ENCODE data around the gene HOXA4. TPM values are rescaled to one million over a fixed set of nuclear protein-coding genes. Genes with fewer than 3 reads are reported as not detected.

The HOXA4 gene
- total and polyA plus RNA-seq, 2 of the 4 experiments (the other 2 are of a cell fraction) = 0.36 to 8.0 TPM

GRCh38 chr7:27110186-27111031 lies 20.1 kb downstream of the HOXA4 start (continued):
- TF ChIP-seq RCOR1 (IDR thresholded peaks at IDR 0.05; ENCODE audit: insufficient replicate concordance, low read length) (no peak), SMC3 (IDR thresholded peaks at IDR 0.05; ENCODE audit: low read depth, low read length) (no peak), MXI1 (IDR thresholded peaks at IDR 0.05; ENCODE audit: borderline replicate concordance, low read depth, low read length) (no peak)

All from IMR-90 (cell line).